GM23248 (cell line): ENCODE measurements around the gene NRBF2.

Experiments
- EZH2 ChIP-seq: fragments of 200-600 bp; sonication (generic); IDR thresholded peaks from 2 replicates; pipeline ENCODE4 v1.6.1; 2018; ENCODE audit warnings: antibody characterized with exemption, mild to moderate bottlenecking; ENCODE audit not compliant: insufficient read depth, poor library complexity, severe bottlenecking
- EZH2phosphoT487 ChIP-seq: fragments of 200-600 bp; sonication (generic); IDR thresholded peaks from 2 replicates; pipeline ENCODE4 v1.6.1; 2018; ENCODE audit warnings: antibody characterized with exemption, moderate library complexity, mild to moderate bottlenecking, low read depth; ENCODE audit not compliant: insufficient read depth

- TF ChIP-seq EZH2 (no peak), EZH2phosphoT487 (no peak)
Measured at GRCh38 chr10:63107943-63108437, 25.1 kb upstream of the NRBF2 start.
